T-helper 2 cell treated with Interferon-gamma antibody and Interleukin-4, amounts not matched to agents 100 ng/mL and 5 ng/mL, for 36 hours (primary cell): Measurements from ENCODE around the gene NDUFV1. TPM values are rescaled to one million over a fixed set of nuclear protein-coding genes. Genes with fewer than 3 reads are reported as not detected.
"Not testable (repeated sequence)": the region's sequence is repeated elsewhere in the genome, so short reads cannot be mapped to it uniquely, and the experiment has no call there.

ENCODE experiments used
- intact Hi-C: fragments of 100-400 bp; cut with micrococcal nuclease; formaldehyde crosslinking; loops from one replicate; pipeline ENCODE4 v1.15.1; 2023
- total RNA-seq: library from RNA; stranded (reverse); gene quantifications from 2 replicates; pipeline ENCODE4 v1.2.3, GENCODE V29; 2022

Gene NDUFV1
- total RNA-seq, 1 donor from 2014 or later = 219 TPM

DNA sequence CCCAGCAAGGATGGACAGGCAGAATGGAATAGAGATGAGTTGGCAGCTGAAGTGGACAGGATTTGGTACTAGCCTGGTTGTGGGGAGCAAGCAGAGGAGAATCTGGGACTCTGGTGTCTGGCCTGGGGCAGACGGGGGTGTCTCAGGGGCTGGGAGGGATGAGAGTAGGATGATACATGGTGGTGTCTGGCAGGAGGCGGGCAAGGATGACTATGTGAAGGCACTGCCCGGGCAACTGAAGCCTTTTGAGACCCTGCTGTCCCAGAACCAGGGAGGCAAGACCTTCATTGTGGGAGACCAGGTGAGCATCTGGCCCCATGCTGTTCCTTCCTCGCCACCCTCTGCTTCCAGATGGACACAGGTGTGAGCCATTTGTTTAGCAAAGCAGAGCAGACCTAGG, 20.8 kb upstream of the NDUFV1 start:
- intact Hi-C loops = no loop called here

DNA sequence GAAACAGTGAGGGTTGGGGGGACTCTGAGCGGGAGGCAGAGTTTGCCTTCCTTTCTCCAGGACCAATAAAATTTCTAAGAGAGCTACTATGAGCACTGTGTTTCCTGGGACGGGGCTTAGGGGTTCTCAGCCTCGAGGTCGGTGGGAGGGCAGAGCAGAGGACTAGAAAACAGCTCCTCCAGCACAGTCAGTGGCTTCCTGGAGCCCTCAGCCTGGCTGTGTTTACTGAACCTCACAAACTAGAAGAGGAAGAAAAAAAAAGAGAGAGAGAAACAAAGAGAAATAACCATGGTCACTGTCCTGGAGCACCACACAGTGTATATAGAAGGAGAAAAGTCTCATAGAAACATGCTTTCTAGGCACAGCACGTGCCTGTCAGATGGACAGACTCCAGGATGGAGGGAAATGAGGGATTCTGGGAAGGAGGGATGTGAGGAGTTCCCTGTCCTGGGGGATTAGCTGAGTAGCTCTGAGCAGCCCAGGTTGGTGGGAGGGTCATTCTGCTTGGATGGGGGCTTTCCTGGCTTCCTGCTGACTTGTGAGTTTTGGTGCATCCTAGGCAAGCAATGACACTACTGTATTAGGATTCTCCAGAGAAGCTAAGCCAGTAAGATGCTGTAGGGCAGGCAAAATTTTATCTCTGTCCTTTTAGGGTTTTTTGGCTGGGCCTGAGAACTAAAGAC, 20.0 kb upstream of the NDUFV1 start:
- intact Hi-C loops = no loop called here

DNA sequence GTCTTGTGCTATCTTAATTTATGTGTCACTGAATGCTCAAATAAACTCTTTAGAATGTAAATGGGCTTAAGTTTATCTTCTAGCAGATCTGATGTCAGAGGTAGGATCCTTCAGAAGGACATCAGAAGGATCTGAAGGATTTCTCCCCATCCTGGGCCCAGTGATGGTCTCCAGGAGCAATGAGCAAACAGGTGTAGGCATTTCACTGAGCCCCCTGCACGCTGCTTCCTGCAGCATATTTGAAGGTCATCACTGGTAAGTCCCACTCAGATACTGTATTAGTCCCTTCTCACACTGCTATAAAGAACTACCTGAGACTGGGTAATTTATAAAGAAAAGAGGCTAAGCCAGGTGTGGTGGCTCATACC, 18.6 kb upstream of the NDUFV1 start:
- intact Hi-C loops = no loop called here

DNA sequence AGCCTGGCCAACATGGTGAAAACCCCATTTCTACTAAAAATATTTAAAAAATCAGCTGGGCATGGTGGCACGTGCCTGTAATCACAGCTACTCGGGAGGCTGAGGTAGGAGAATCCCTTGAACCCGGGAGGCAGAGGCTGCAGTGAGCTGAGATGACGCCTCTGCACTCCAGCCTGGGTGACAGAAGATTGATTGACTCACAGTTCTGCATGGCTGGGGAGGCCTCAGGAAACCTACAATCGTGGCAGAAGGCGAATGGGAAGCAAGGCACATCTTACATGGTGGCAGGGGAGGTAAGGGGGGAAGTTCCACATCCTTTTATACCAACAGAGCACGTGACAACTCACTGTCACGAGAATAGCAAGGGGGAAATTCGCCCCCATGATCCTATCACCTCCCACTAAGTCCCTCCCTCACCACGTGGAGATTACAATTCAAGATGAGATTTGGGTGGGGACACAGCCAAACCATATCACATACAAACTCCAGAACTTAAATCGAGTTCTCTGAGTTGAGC, 17.8 kb upstream of the NDUFV1 start:
- intact Hi-C loops = not testable (repeated sequence)

DNA sequence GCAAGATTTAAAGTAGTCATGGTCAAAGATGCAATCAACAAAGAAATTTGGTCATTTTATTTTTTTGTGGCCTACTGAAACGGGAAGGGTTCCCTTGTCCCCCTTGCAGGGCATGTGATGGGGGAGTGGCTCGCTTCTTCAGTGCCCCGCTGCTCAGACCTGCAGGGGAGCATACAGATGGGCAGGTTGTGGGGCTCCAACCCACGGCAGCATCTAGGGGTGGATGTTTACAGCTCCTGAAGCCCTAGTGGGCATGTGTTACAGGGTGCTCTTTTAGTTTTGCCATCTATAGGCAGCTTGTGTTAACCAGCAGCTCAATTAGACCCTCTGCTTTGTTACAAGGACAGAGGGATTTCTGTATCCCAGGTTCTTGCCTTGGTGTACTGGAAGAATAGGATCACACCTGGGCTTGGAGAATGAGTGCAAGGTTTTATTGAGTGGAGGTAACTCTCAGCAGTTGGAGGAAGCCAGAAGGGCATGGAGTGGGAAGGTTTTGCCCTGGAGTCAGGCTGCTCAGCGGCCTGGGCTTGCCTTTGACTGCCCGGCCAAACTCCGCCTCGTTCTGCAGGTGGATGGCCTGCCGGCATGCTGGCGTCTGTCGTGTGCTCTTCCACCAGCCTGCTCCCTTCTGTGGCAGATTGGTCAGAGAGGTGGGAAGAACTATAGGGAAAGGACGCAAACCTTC, 13.7 kb upstream of the NDUFV1 start:
- intact Hi-C loops = no loop called here

GRCh38 chr11:67593565-67593905, 13.2 kb upstream of the NDUFV1 start:
- intact Hi-C loops = no loop called here

- intact Hi-C loops = no loop called here
Observed at GRCh38 chr11:67594480-67594879, 12.3 kb upstream of the NDUFV1 start.

DNA sequence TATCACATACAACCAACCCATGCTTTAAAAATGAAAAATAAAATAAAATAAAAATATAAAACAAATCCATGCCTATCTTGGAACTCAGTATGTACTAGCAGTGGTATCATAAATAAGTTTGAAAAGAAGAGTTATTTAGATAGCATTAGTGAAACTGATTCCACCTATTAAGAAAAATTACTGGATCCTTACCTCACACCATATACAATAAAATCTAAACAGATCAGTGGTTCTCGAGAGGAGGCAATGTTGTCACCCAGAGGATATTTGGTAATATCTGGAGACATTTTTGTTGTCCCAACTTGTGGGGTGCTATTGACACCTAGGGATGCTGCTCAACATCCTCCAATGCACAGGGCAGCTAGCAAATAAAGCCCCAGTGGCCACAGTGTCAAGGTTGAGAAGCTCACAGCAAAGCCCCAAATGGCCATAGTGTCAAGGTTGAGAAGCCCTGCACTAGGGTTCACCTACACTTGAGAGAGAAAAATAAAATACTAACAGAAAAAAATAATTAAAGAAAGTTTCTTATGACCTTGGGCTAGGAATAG, 9.9 kb upstream of the NDUFV1 start:
- intact Hi-C loops = no loop called here

- intact Hi-C loops = not testable (repeated sequence)
Observed at GRCh38 chr11:67597458-67597857, 9.3 kb upstream of the NDUFV1 start.

DNA sequence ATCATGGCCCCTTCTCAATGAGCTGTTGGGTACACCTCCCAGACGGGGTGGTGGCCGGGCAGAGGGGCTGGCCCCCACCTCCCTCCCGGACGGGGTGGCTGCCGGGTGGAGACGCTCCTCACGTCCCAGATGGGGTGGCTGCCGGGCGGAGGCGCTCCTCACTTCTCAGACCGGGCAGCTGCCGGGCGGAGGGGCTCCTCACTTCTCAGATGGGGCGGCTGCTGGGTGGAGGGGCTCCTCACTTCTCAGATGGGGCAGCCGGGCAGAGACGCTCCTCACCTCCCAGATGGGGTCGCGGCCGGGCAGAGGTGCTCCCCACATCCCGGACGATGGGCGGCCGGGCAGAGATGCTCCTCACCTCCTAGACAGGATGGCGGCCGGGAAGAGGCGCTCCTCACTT, 8.8 kb upstream of the NDUFV1 start:
- intact Hi-C loops = not testable (repeated sequence)

GRCh38 chr11:67599149-67599548, 7.6 kb upstream of the NDUFV1 start:
- intact Hi-C loops = no loop called here

DNA sequence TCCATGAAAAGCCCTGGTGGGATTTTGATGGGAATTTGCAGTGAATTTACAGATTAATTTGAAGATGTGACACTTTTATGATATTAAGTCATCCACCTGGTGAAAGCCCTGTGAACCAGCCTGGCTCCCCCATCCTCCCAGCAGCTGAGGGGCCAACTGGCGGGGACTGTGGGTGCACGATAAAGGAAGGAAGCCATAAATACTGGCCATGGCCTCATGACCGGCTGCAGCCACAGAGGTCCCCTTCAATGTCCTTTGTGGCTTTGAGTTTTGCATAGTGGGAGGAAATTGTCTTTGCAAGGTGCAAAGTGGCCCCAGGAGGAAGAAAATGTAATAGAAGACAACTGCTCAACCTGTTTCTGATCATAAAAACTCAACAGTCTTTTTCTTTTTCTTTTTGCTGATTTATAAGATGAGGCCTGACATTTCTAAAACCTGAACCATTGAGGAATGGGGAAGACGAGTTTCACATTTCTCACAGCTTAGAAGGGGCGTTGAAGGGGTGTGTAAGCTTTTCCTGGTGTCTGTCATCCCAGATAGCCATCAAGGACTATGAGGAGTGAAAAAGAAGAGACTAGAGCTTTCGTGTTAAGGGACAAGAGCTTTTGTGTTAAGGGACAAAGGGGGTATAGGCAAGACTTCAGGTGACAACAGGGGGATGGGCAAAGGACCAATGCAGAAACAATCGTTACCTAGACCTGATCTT, 6.3 kb upstream of the NDUFV1 start:
- intact Hi-C loops = no loop called here

DNA sequence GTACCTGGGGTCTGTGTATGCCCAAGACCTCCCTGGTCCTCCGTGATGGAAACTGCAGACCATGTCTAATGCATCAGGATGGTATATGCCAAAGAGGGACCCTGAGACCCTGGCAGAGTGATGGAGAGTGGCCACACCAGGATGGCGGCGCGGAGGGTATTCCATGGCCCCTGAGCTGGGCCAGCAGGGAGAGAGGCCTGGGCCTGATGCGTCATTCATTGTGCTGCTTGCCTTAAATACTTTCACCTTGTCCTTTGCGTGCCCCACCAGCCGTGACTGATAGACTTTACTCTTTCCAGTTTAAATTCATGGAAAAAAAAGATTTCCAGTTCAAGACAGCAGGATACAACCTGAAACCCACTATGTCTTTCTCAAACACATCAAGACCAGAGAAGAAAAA, 5.6 kb upstream of the NDUFV1 start:
- intact Hi-C loops = no loop called here

DNA sequence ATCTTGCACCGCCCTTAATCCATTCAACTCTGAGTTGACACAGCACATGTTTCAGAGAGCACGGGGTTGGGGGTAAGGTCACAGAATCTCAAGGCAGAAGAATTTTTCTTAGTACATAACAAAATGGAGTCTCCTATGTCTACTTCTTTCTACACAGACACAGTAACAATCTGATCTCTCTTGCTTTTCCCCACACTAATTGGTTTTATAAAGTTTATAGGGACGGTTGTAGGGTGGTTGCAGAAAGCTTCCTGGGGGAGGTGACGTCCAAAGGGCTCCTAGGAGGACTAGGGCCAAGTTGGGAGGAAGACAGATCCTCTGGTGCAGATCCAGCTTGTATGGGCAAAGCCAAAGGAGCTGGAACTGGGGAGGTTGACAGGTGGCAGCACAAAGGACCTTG, 2.6 kb upstream of the NDUFV1 start:
- intact Hi-C loops = not testable (repeated sequence)

DNA sequence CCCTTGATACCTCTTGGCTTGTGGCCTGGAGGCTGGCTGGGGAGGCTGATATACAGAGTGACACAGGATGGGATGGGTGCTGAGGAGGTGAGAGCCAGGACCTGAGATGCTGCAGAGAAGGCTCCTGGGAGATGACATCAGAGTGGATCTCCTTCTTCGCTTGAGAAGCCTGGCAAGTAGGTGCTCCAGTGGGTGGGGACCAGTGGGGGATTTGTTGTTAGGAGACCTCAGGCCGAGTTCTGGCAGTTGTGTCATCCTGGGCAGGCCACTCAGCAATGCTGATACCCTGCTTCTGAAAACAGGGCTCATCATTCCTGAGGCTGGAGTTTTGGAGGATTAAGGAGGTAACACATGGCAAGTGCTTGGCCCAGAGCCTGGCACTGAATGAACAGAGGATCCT, 1.9 kb upstream of the NDUFV1 start:
- intact Hi-C loops = no loop called here

DNA sequence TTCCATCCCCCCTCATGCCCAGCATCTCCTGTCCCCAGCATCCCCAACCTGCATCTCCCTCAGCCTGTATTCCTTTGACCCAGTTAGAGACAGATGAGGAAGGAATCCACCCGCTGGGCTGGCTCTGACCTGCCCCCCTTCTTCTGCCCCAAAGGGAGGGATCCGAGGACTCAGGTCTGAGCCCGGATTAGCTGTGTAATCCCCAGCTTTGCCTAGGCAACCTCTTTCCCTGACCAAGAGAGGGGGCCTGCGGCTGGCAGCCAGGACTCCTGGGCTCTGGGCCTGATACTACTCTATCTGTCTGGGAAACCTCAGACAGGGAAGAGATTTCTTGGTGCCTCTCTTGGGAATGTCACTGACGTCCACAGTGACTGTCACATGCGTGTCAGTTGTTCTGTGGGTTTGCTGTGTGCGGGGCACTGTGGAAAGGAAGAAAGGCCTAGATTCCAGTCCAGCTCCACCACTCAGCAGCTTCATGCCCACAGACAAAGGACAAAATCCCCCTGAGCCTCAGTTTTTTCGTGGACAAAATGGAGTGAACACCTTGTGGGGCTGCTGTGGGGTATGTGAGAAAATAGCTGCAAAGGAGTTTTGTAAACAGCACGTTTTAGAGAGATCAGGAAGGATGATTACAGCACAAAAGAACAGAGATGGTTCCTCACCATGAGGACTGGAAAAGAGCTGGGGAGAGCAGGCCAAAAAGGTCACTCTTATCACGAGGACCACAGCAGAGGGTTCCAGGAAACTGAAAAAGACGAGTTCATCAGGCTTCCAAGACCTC, 1.3 kb upstream of the NDUFV1 start:
- intact Hi-C loops = loop anchor here (1.0 to 2.0 kb wide), 4 partner anchors 9 to 252 kb away; partner anchors contain the start of genes CDK2AP2, NUDT8 and POLD4

DNA sequence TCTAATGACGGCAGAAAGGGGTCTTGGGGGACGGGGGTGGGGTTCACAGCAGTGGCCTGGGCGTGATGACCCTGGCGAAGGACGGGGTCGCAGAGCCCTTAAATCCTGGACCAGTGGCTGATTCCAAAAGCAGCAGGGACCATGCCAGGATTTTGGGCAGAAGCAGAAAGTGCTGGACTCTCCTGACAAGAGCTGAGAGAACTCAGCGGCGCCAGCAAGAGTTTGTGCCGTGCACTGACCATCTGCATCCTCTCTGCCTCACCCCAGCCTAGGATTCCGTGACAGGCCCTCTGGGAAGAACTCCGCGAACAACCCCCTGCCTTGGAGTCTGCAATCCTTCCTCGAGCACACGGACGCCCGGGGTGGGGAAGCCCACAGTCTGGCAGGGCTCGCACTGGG, 644 bp upstream of the NDUFV1 start:
- intact Hi-C loops = loop anchor here (1.0 to 2.0 kb wide), 4 partner anchors 8 to 253 kb away; partner anchors contain the start of genes CDK2AP2, NUDT8 and POLD4

GRCh38 chr11:67607507-67607906, 771 bp downstream of the NDUFV1 start:
- intact Hi-C loops = loop anchor here (2.0 kb wide), 1 partner anchor 21 kb away; the partner anchor contains the start of gene NUDT8

DNA sequence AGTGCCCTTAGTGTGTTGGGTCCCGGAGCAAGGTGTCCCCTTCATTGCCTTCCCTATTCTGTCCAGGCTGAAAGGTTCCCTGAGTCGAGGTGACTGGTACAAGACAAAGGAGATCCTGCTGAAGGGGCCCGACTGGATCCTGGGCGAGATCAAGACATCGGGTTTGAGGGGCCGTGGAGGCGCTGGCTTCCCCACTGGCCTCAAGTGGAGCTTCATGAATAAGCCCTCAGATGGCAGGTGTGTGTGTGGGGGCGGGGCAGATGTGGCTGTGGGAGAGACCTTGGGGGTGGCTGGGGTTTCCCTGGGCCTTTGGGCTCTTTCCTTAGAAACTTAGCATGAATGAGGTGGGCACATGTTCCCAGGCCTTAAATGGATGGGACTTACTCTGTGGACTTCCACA, 1.8 kb downstream of the NDUFV1 start:
- intact Hi-C loops = no loop called here

- intact Hi-C loops = no loop called here
Observed at GRCh38 chr11:67609316-67609715, 2.6 kb downstream of the NDUFV1 start.

GRCh38 chr11:67610302-67610868, 3.6 kb downstream of the NDUFV1 start:
- intact Hi-C loops = no loop called here
